GM12892 (cell line): ENCODE results near the gene MEF2B.

Experiments used
- DNase-seq: peaks from one replicate; pipeline ENCODE4 v3.0.0; 2011; ENCODE audit not compliant: insufficient read length
- FAIRE-seq: peaks from 2 replicates; lab custom pipeline; 2011; peaks lifted over from hg19 to GRCh38; lab: Jason Lieb, UNC
- POLR2A ChIP-seq: IDR thresholded peaks from 2 replicates; pipeline ENCODE4 v1.6.1; 2011; ENCODE audit warnings: low read depth, low read length, control low read depth
- POLR2AphosphoS5 ChIP-seq: IDR thresholded peaks from 2 replicates; pipeline ENCODE4 v1.6.1; 2011; ENCODE audit warnings: low read depth, low read length, control low read depth
- TAF1 ChIP-seq: IDR thresholded peaks from 2 replicates; pipeline ENCODE4 v1.6.1; 2011; ENCODE audit warnings: low read depth, mild to moderate bottlenecking, control low read depth, low read length, borderline replicate concordance

The MEF2B gene

DNA sequence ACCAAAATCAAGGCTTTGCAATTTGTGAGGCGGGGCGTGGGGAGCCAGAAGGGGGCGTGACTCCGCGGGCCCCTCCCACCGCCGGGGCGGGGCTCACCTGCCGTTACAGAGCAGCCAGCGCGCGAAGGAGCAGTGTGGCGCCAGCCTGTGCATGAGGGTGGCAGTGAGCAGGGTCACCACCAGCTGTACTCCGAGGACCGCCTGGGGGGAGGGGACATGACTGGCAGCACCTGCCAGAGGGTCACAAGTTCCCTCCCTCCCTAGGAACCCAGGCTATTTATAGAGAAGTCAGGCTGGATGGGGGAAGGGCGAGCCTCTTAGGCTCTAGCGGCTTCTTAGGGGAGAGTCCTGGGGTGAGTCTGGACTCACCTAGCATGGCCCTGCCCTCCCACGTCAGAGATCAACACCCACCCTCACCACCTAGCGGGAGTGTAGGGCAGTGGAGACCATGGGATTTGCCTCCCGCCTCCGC lies 35.3 kb downstream of the MEF2B start:
- DNase-seq (no peak), FAIRE-seq (no peak)
- no peak for TF ChIP-seq POLR2AphosphoS5
- no peak for TF ChIP-seq POLR2A
- no peak for TF ChIP-seq TAF1

DNA sequence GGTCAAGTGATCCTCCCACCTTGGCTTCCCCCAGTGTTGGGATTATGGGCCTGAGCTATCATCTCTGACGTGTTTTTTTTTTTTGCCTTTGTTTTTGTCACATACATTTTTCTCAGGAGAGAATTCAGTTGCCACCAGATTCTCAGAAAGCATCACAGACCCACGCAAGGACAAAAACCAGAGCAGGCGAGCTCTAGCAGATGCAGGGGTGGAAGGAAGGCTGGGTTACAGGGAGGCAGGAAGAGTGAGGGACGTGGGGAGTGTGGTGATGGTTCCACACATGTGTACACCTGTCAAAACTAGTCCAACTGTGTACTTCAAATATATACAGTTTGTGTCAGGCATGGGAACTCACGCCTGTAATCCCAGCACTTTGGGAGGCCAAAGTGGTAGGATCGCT lies 36.1 kb downstream of the MEF2B start:
- FAIRE-seq (no peak), DNase-seq (no peak)
- TF ChIP-seq POLR2A = no peak
- TF ChIP-seq TAF1 = no peak
- TF ChIP-seq POLR2AphosphoS5 = no peak

DNA sequence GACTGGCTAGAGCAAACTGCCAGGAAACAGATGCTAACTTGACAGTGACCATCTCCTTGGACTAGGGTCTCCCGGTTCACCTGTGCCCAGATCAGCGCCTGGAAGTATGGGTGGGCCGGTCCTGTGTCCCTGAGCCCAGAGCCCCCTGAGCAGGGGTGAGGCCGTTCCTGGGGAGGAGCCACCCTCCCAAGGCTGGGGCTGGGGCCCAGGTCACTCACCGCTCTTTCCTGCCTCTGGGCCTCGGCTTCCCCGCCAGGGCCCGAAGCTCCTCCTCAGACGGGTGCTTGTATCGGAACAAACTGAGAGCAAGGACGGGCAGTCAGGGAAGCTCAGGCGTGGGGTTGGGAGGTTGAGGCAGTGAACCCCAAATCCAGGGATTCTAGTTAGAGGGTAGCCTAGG lies 37.2 kb downstream of the MEF2B start:
- DNase-seq (no peak), FAIRE-seq (no peak)
- TF ChIP-seq TAF1 (no peak), POLR2AphosphoS5 (no peak), POLR2A (no peak)

- TF ChIP-seq TAF1 (no peak), POLR2AphosphoS5 (no peak), POLR2A (no peak)
- no peak for DNase-seq
- FAIRE-seq = no peak
Observed at GRCh38 chr19:19131989-19132388, 38.1 kb downstream of the MEF2B start.

GRCh38 chr19:19126102-19126501 lies 44.0 kb downstream of the MEF2B start:
- TF ChIP-seq POLR2A (no peak), POLR2AphosphoS5 (no peak), TAF1 (no peak)
- no peak for FAIRE-seq

DNA sequence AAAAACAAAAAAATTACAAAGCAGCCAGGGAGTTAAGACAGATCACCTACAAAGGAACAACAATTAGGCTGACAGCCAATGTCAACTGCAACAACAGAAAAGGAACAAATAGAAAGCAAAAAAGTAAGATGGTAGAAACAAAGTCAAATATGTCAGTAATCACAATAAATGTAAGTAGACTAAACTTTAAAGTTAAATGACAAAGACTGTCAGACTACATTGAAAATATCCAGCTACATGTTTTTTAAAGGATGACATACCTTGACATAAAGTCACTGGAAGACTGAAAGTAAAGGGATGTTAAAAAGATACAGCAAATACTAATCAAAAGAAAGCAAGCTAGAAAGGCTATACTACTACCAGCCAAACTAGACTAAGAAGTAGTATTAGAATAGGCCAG lies 46.7 kb downstream of the MEF2B start:
- FAIRE-seq (no peak), DNase-seq (no peak)
- TF ChIP-seq POLR2A (no peak), POLR2AphosphoS5 (no peak), TAF1 (no peak)

More at GRCh38 chr19:19126102-19126501, 44.0 kb downstream of the MEF2B start:
- no peak for DNase-seq

- TF ChIP-seq POLR2A (no peak), POLR2AphosphoS5 (no peak), TAF1 (no peak)
- DNase-seq = no peak
- no peak for FAIRE-seq
Observed at GRCh38 chr19:19122902-19123301, 47.2 kb downstream of the MEF2B start.

GRCh38 chr19:19121371-19121770 lies 48.7 kb downstream of the MEF2B start:
- TF ChIP-seq POLR2A (no peak), TAF1 (no peak), POLR2AphosphoS5 (no peak)
- DNase-seq (no peak), FAIRE-seq (no peak)

GRCh38 chr19:19120308-19121231 lies 49.5 kb downstream of the MEF2B start:
- TF ChIP-seq POLR2AphosphoS5 (no peak), POLR2A (no peak), TAF1 (no peak)
- no peak for FAIRE-seq
- DNase-seq = no peak

GRCh38 chr19:19119325-19120237 lies 50.5 kb downstream of the MEF2B start:
- FAIRE-seq = no peak
- TF ChIP-seq POLR2AphosphoS5 (no peak), TAF1 (no peak), POLR2A (no peak)
- DNase-seq = no peak

DNA sequence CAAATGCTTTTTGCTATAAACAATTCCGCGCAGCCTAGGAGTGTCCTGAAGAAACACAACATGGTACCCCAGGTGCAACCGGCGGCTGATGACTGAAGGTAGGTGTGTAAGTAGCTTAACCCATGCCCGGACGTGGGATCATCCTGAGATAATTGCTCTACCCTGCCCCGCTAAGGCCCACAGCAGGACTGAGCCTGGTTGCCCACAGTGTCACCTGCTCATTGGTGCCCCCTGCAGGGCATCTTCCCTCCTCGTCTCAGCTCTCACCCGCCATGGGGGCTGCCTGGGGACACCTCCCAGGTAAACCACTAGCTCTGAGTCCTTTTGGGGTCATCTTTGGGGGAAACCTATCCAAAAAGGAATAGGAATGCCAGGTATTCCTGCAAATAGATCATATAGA lies 54.1 kb downstream of the MEF2B start:
- FAIRE-seq (no peak), DNase-seq (peak; percentile 58)
- TF ChIP-seq POLR2AphosphoS5 (no peak), TAF1 (no peak), POLR2A (no peak)
